Cardiac muscle cell (in vitro differentiated cells and primary cell): ENCODE measurements around the gene TMEM106C. TPM values are rescaled to one million over a fixed set of nuclear protein-coding genes. Genes with fewer than 3 reads are reported as not detected.
"Not testable (repeated sequence)": the region's sequence is repeated elsewhere in the genome, so short reads cannot be mapped to it uniquely, and the experiment has no call there.

Experiments used
- DNase-seq, 2 donors: peaks; one replicate each; pipeline versions ENCODE4 v3.0.0 to v3.0.0-alpha.2; 2010 to 2017; ENCODE audit warnings: low read depth in 1 of 2, low spot score in 1 of 2
- H3K27ac ChIP-seq: fragments of 200-600 bp; sonication (generic); 2 replicates; pipeline ENCODE4 v1.5.1; 2016
- H3K27me3 ChIP-seq: fragments of 200-600 bp; sonication (generic); 2 replicates; pipeline ENCODE4 v1.6.0; 2016; ENCODE audit warnings: control low read depth
- H3K36me3 ChIP-seq: fragments of 200-600 bp; sonication (generic); 2 replicates; pipeline ENCODE4 v1.5.1; 2016; ENCODE audit warnings: control low read depth
- H3K4me1 ChIP-seq: fragments of 200-600 bp; sonication (generic); 2 replicates; pipeline ENCODE4 v1.8.1; 2017; ENCODE audit warnings: low read depth, mild to moderate bottlenecking, mixed run types
- H3K4me3 ChIP-seq: fragments of 200-600 bp; sonication (generic); 2 replicates; pipeline ENCODE4 v1.5.1; 2016; ENCODE audit warnings: mild to moderate bottlenecking
- H3K9me3 ChIP-seq: fragments of 200-600 bp; sonication (generic); 2 replicates; pipeline ENCODE4 v1.5.1; 2017; ENCODE audit warnings: low read depth, mild to moderate bottlenecking, control low read depth
- CTCF ChIP-seq: IDR thresholded peaks from 2 replicates; pipeline ENCODE4 v1.5.1; 2012; ENCODE audit warnings: low read depth, mild to moderate bottlenecking, low read length
- polyA plus RNA-seq: library from polyadenylated mRNA; unstranded; fragments of >200 nt; fragmentation: Nextera tagmentation; extraction: Ambion mirVana; gene quantifications from 2 replicates; pipeline ENCODE4 v1.2.1, GENCODE V29; 2016
- total RNA-seq: library from RNA; depleted of rRNA; stranded (reverse); fragments of >200 nt; gene quantifications from 2 replicates; pipeline ENCODE4 v1.2.3, GENCODE V29; 2016

TMEM106C gene
- total and polyA plus RNA-seq, 2 experiments from 2014 or later, result 100 to 108 TPM

GRCh38 chr12:47950856-47951468, 12.4 kb upstream of the TMEM106C start:
- Histone ChIP-seq H3K9me3 (no peaks in the 10 kb centered on the region), H3K4me1 (no peaks in the 10 kb centered on the region), H3K36me3 (no peaks in the 10 kb centered on the region), H3K4me3 (no peak overlapping the region), H3K27ac (no peak overlapping the region), H3K27me3 (peaks cover 4% of the 10 kb centered on the region)
- no peak for TF ChIP-seq CTCF
- no peak for DNase-seq

GRCh38 chr12:47954058-47954457, 9.3 kb upstream of the TMEM106C start:
- no peak for TF ChIP-seq CTCF
- Histone ChIP-seq H3K36me3 (no peaks in the 10 kb centered on the region), H3K9me3 (no peaks in the 10 kb centered on the region), H3K4me3 (no peak overlapping the region), H3K27ac (no peak overlapping the region), H3K4me1 (no peaks in the 10 kb centered on the region), H3K27me3 (peaks cover 4% of the 10 kb centered on the region)
- DNase-seq, result no peak

GRCh38 chr12:47954467-47955045, 8.8 kb upstream of the TMEM106C start:
- no peak overlapping the region for H3K4me3 ChIP-seq
- no peak for TF ChIP-seq CTCF
- no peaks in the 10 kb centered on the region for H3K36me3 ChIP-seq
- DNase-seq, result no peak
- H3K9me3 ChIP-seq, result no peaks in the 10 kb centered on the region
- peaks cover 4% of the 10 kb centered on the region for H3K27me3 ChIP-seq
- H3K4me1 ChIP-seq, result no peaks in the 10 kb centered on the region
- H3K27ac ChIP-seq, result no peak overlapping the region

DNA sequence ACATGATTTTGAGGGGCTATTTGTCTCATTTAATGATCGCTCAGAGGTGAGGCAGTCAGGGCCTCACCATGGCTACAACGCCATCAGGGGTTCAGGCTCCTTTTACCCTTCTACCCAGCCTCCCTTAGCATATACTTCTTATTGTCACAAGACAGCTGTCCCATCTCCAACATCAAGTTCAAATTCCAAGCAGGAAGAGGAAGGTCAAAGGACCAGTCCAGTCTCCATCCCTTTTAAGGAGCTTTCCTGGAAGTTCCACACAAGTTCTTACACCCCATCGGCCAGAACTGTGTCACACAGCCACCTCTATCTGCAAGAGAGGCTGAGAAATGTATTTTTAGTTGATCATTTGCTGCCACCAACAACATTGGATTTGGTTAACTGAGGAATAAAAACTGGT, 8.3 kb upstream of the TMEM106C start:
- Histone ChIP-seq H3K27me3 (peaks cover 4% of the 10 kb centered on the region), H3K4me3 (no peak overlapping the region), H3K9me3 (no peaks in the 10 kb centered on the region), H3K27ac (no peak overlapping the region), H3K36me3 (no peaks in the 10 kb centered on the region), H3K4me1 (no peaks in the 10 kb centered on the region)
- no peak for TF ChIP-seq CTCF
- no peak for DNase-seq

DNA sequence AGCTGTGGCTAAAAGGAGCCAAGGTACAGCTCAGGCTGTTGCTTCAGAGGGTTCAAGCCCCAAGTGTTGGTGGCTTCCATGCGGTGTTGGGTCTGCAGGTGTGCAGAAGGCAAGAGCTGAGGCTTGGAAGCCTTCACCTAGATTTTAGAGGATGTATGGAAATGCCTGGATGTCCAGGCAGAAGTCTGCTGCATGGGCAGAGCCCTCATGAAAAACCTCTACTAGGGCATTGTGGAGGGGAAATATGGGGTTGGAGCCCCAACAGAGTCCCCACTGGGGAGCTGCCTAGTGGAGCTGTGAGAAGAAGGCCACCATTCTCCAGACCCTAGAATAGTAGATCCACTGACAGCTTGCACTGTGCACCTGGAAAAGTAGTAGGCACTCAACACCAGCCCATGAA, 5.7 kb upstream of the TMEM106C start:
- not testable (repeated sequence) for H3K4me3 ChIP-seq, DNase-seq, H3K4me1 ChIP-seq, H3K9me3 ChIP-seq, H3K36me3 ChIP-seq, H3K27ac ChIP-seq
- H3K27me3 ChIP-seq, result peaks cover 12% of the 10 kb centered on the region

GRCh38 chr12:47962198-47962597, 1.2 kb upstream of the TMEM106C start:
- no peak overlapping the region for H3K27ac ChIP-seq
- H3K27me3 ChIP-seq, result peaks cover 19% of the 10 kb centered on the region
- no peaks in the 10 kb centered on the region for H3K9me3 ChIP-seq
- TF ChIP-seq CTCF, result no peak
- H3K36me3 ChIP-seq, result no peaks in the 10 kb centered on the region
- H3K4me1 ChIP-seq, result no peaks in the 10 kb centered on the region
- DNase-seq, result no peak
- no peak overlapping the region for H3K4me3 ChIP-seq
